Endothelial cell of umbilical vein (primary cell): ENCODE results near the gene ZFP1. TPM values are rescaled to one million over a fixed set of nuclear protein-coding genes. Genes with fewer than 3 reads are reported as not detected.
"Not testable (repeated sequence)": the region's sequence is repeated elsewhere in the genome, so short reads cannot be mapped to it uniquely, and the experiment has no call there.

Source experiments
- BruUV-seq: library from RNA; stranded (reverse); fragments of 400-500 nt; replicated peaks from 2 replicates; lab custom pipeline; 2021; lab: Mats Ljungman, UMichigan
- CTCF ChIA-PET: fragments of 300-600, 350-600 bp; sonication (Branson Sonifier 250); formaldehyde crosslinking; loops from one replicate; lab custom pipeline; 2021; ENCODE audit warnings: antibody characterized with exemption, inconsistent platforms; lab: Charles Lee
- POLR2A ChIA-PET: fragments of 300-600, 350-600 bp; sonication (Branson Sonifier 250); formaldehyde crosslinking; loops from one replicate; lab custom pipeline; 2021; ENCODE audit warnings: antibody characterized with exemption, inconsistent platforms; lab: Charles Lee
- DNase-seq: peaks from one replicate; pipeline ENCODE4 v3.0.0-alpha.2; 2011; ENCODE audit warnings: low read depth, low spot score
- FAIRE-seq: peaks from 2 replicates; lab custom pipeline; 2011; peaks lifted over from hg19 to GRCh38; lab: Jason Lieb, UNC
- H2AFZ ChIP-seq: 2 replicates; pipeline ENCODE4 v1.6.0; 2012; ENCODE audit warnings: low read depth, low read length, control low read depth, inconsistent platforms
- H3K27ac ChIP-seq: 2 replicates; pipeline ENCODE4 v1.5.1; 2011; ENCODE audit warnings: low read depth, mild to moderate bottlenecking, control low read depth, low read length, moderate library complexity; ENCODE audit not compliant: insufficient read depth
- H3K27me3 ChIP-seq, 2 experiments: 2 replicates each; pipeline versions ENCODE4 v1.6.0 to v1.6.1; 2011; ENCODE audit warnings: low read length in 2 of 2, mixed read lengths in 1 of 2; ENCODE audit not compliant: control insufficient read depth in 2 of 2, insufficient read depth in 2 of 2
- H3K36me3 ChIP-seq, 2 experiments: 2 replicates in 1 of 2; 3 replicates in 1 of 2; pipeline ENCODE4 v1.5.1; 2011; ENCODE audit warnings: low read length in 2 of 2, mild to moderate bottlenecking in 1 of 2, moderate library complexity in 1 of 2; ENCODE audit not compliant: control insufficient read depth in 2 of 2, insufficient read depth in 2 of 2; ENCODE audit errors: extremely low read depth in 1 of 2
- H3K4me1 ChIP-seq: 3 replicates; pipeline ENCODE4 v1.5.1; 2011; ENCODE audit warnings: mild to moderate bottlenecking, low read length; ENCODE audit not compliant: control insufficient read depth, insufficient read depth; ENCODE audit errors: extremely low read depth
- H3K4me2 ChIP-seq: 2 replicates; pipeline ENCODE4 v1.6.1; 2011; ENCODE audit warnings: low read length, control low read depth, mixed read lengths; ENCODE audit not compliant: insufficient read depth
- H3K4me3 ChIP-seq, 3 experiments: fragments of 200-600 bp in 1 of 3; sonication (generic), shearing (Covaris generic) in 1 of 3; replicated peaks in 1 of 3; 2 replicates each; pipeline ENCODE4 v1.5.1; 2011 to 2016; ENCODE audit warnings: control low read depth in 3 of 3, low read length in 3 of 3, mild to moderate bottlenecking in 2 of 3, inconsistent platforms in 1 of 3, low read depth in 1 of 3, moderate library complexity in 1 of 3; ENCODE audit not compliant: insufficient read depth in 1 of 3
- H3K79me2 ChIP-seq: 2 replicates; pipeline ENCODE4 v1.6.0; 2012; ENCODE audit warnings: low read length, inconsistent platforms; ENCODE audit not compliant: control insufficient read depth, insufficient read depth
- H3K9ac ChIP-seq: replicated peaks from 2 replicates; pipeline ENCODE3; 2011; ENCODE audit warnings: low read length, control low read depth; ENCODE audit not compliant: insufficient read depth; ENCODE audit errors: extremely low read depth
- H3K9me1 ChIP-seq: replicated peaks from 3 replicates; pipeline ENCODE4 v1.6.0; 2011; ENCODE audit warnings: mild to moderate bottlenecking, low read length; ENCODE audit not compliant: control insufficient read depth, insufficient read depth; ENCODE audit errors: extremely low read depth
- H3K9me3 ChIP-seq: replicated peaks from 2 replicates; pipeline ENCODE4 v1.5.1; 2012; ENCODE audit warnings: low read length, inconsistent platforms; ENCODE audit not compliant: control insufficient read depth, insufficient read depth
- H4K20me1 ChIP-seq: replicated peaks from 2 replicates; pipeline ENCODE3; 2011; ENCODE audit warnings: mild to moderate bottlenecking, low read length; ENCODE audit not compliant: control insufficient read depth, insufficient read depth; ENCODE audit errors: extremely low read depth
- EZH2 ChIP-seq: IDR thresholded peaks from 2 replicates; pipeline ENCODE4 v1.6.1; 2012; ENCODE audit warnings: borderline replicate concordance, low read depth, mild to moderate bottlenecking, moderate library complexity, low read length, inconsistent platforms; ENCODE audit not compliant: severe bottlenecking
- GATA2 ChIP-seq: IDR thresholded peaks from 2 replicates; pipeline ENCODE4 v1.7.0; 2011; ENCODE audit warnings: low read depth, mild to moderate bottlenecking, moderate library complexity, mixed read lengths, low read length; ENCODE audit not compliant: insufficient read length, insufficient read depth
- dilution Hi-C: fragments of 300-500 bp; cut with MboI; formaldehyde crosslinking; loops from one replicate; pipeline ENCODE4 v1.15.0; 2019; ENCODE audit warnings: low sequenced_read_pairs; ENCODE audit not compliant: extremely low pct_ligation_motif_present
- intact Hi-C: fragments of 100-400 bp; cut with micrococcal nuclease; formaldehyde crosslinking; loops from one replicate; pipeline ENCODE4 v1.10.0; 2022
- polyA plus RNA-seq, 4 experiments: library from polyadenylated mRNA; depleted of rRNA in 3 of 4; stranded (reverse) in 3 of 4; unstranded in 1 of 4; fragments of >200 nt; gene quantifications; 2 replicates each; pipeline versions ENCODE4 v1.2.1 to v1.2.3, GENCODE V29; 2011 to 2012; ENCODE audit warnings: missing spikeins in 1 of 4
- total RNA-seq: library from RNA; stranded (reverse); gene quantifications from 2 replicates; pipeline ENCODE4 v1.2.3, GENCODE V29; 2021
- TF ChIP-seq, protein P1 (sequence below): IDR thresholded peaks from 2 replicates; pipeline ENCODE4 v1.6.1; 2011; ENCODE audit not compliant: insufficient read depth, insufficient read length
- TF ChIP-seq, protein P2 (sequence below), 2 donors: IDR thresholded peaks; 1 replicate in 1 of 2; 2 replicates in 1 of 2; pipeline ENCODE4 v1.5.1; 2011; ENCODE audit warnings: low read length in 2 of 2, mild to moderate bottlenecking in 2 of 2, moderate library complexity in 2 of 2, control low read depth in 1 of 2, inconsistent platforms in 1 of 2, low read depth in 1 of 2; ENCODE audit not compliant: insufficient read depth in 1 of 2; ENCODE audit errors: extremely low read depth in 1 of 2

The ZFP1 gene
- total and polyA plus RNA-seq, 2 donors (not counting 3 experiments of a cell fraction or from before 2014, with no cell fraction given), result 2.8 to 9.8 TPM

- TF ChIP-seq, protein P1, sequence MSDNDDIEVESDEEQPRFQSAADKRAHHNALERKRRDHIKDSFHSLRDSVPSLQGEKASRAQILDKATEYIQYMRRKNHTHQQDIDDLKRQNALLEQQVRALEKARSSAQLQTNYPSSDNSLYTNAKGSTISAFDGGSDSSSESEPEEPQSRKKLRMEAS, result no peak
- TF ChIP-seq EZH2 (no peak), GATA2 (no peak)
- TF ChIP-seq, protein P2, sequence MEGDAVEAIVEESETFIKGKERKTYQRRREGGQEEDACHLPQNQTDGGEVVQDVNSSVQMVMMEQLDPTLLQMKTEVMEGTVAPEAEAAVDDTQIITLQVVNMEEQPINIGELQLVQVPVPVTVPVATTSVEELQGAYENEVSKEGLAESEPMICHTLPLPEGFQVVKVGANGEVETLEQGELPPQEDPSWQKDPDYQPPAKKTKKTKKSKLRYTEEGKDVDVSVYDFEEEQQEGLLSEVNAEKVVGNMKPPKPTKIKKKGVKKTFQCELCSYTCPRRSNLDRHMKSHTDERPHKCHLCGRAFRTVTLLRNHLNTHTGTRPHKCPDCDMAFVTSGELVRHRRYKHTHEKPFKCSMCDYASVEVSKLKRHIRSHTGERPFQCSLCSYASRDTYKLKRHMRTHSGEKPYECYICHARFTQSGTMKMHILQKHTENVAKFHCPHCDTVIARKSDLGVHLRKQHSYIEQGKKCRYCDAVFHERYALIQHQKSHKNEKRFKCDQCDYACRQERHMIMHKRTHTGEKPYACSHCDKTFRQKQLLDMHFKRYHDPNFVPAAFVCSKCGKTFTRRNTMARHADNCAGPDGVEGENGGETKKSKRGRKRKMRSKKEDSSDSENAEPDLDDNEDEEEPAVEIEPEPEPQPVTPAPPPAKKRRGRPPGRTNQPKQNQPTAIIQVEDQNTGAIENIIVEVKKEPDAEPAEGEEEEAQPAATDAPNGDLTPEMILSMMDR (IDR thresholded peaks at IDR 0.05; ENCODE audit: extremely low read depth in 1 of 2, insufficient read depth in 1 of 2, low read depth in 1 of 2, low read length in 2 of 2), result no peak
- H3K4me1 ChIP-seq, result no peaks in the 10 kb centered on the region
- dilution Hi-C loops, result no loop called here
- no peaks in the 10 kb centered on the region for H3K9me3 ChIP-seq
- FAIRE-seq, result no peak
- H3K4me2 ChIP-seq, result no peak overlapping the region
- H3K4me3 ChIP-seq, result no peak overlapping the region
- no peaks in the 10 kb centered on the region for H4K20me1 ChIP-seq
- intact Hi-C loops, result no loop called here
- H3K79me2 ChIP-seq, result no peaks in the 10 kb centered on the region
- H2AFZ ChIP-seq, result no peak overlapping the region
- ChIA-PET POLR2A (no interaction called here), CTCF (no interaction called here)
- H3K36me3 ChIP-seq, result no peaks in the 10 kb centered on the region
- DNase-seq, result no peak
- no TSS peak for BruUV-seq
- H3K9ac ChIP-seq, result no peak overlapping the region
- no peak overlapping the region for H3K27ac ChIP-seq
- no peaks in the 10 kb centered on the region for H3K9me1 ChIP-seq
- peaks cover 0 to 2% of the 10 kb centered on the region in 2 experiments for H3K27me3 ChIP-seq
Measured at GRCh38 chr16:75127713-75128415, 20.5 kb upstream of the ZFP1 start.

GRCh38 chr16:75129421-75130149, 18.7 kb upstream of the ZFP1 start:
- H3K9me3 ChIP-seq, H4K20me1 ChIP-seq, dilution Hi-C loops, POLR2A ChIA-PET, H3K36me3 ChIP-seq, H3K4me2 ChIP-seq, H3K9ac ChIP-seq, H3K27me3 ChIP-seq, H3K9me1 ChIP-seq, H3K4me1 ChIP-seq, intact Hi-C loops, H3K79me2 ChIP-seq, H3K4me3 ChIP-seq, H2AFZ ChIP-seq, BruUV-seq, H3K27ac ChIP-seq: not testable (repeated sequence)
- FAIRE-seq, result peak; percentile 43
- peak; percentile 37 for DNase-seq
- CTCF ChIA-PET, result interaction anchor here (0.7 to 1.7 kb wide), 5 partner anchors 9 to 267 kb away, joined by 3 to 8 read pairs (median 4); partner anchors contain the start of gene ZNRF1
